A673 (cell line): ENCODE measurements around the gene TOM1L2. TPM values are rescaled to one million over a fixed set of nuclear protein-coding genes. Genes with fewer than 3 reads are reported as not detected.

Experiments
- BruUV-seq: library from RNA; stranded (reverse); fragments of 400-500 nt; replicated peaks from 2 replicates; lab custom pipeline; 2021; lab: Mats Ljungman, UMichigan
- CTCF ChIA-PET: fragments of 300-600 bp; sonication (Branson Sonifier 250); formaldehyde crosslinking; loops from one replicate; lab custom pipeline; 2022; ENCODE audit warnings: antibody characterized with exemption; lab: Charles Lee
- POLR2A ChIA-PET: fragments of 300-600 bp; sonication (Branson Sonifier 250); formaldehyde crosslinking; loops from one replicate; lab custom pipeline; 2022; ENCODE audit warnings: antibody characterized with exemption; ENCODE audit not compliant: low non-redundant PET; lab: Charles Lee
- DNase-seq: peaks from one replicate; pipeline ENCODE4 v3.0.0-alpha.2; 2015; ENCODE audit warnings: low spot score
- H3K27ac ChIP-seq: fragments of 200-600 bp; sonication (generic); 2 replicates; pipeline ENCODE4 v1.5.1; 2016; ENCODE audit warnings: mixed run types, low read depth, mild to moderate bottlenecking, mixed read lengths, antibody characterized with exemption, low read length; ENCODE audit not compliant: poor library complexity, severe bottlenecking
- H3K27me3 ChIP-seq: fragments of 200-600 bp; sonication (generic); replicated peaks from 2 replicates; pipeline ENCODE4 v1.6.1; 2017; ENCODE audit warnings: mixed run types, low read depth, mild to moderate bottlenecking, mixed read lengths, antibody characterized with exemption, low read length; ENCODE audit not compliant: insufficient read depth, poor library complexity
- H3K36me3 ChIP-seq: fragments of 200-600 bp; sonication (generic); 2 replicates; pipeline ENCODE4 v1.6.1; 2016; ENCODE audit warnings: mixed run types, mild to moderate bottlenecking, mixed read lengths, antibody characterized with exemption, low read length; ENCODE audit not compliant: insufficient read depth, poor library complexity, severe bottlenecking
- H3K4me1 ChIP-seq: fragments of 200-600 bp; sonication (generic); 2 replicates; pipeline ENCODE4 v1.6.1; 2017; ENCODE audit warnings: mixed run types, mild to moderate bottlenecking, mixed read lengths, antibody characterized with exemption, low read length; ENCODE audit not compliant: insufficient read depth, poor library complexity, severe bottlenecking
- H3K4me3 ChIP-seq: fragments of 200-600 bp; sonication (generic); 2 replicates; pipeline ENCODE4 v1.5.1; 2016; ENCODE audit warnings: low read depth, mixed run types, mild to moderate bottlenecking, mixed read lengths, low read length; ENCODE audit not compliant: poor library complexity, severe bottlenecking
- H3K9me3 ChIP-seq: fragments of 200-600 bp; sonication (generic); 2 replicates; pipeline ENCODE4 v1.6.1; 2016; ENCODE audit warnings: mixed run types, low read depth, mild to moderate bottlenecking, mixed read lengths, antibody characterized with exemption, low read length; ENCODE audit not compliant: poor library complexity, severe bottlenecking
- EZH2 ChIP-seq: fragments of 200-600 bp; sonication (generic); IDR thresholded peaks from 2 replicates; pipeline ENCODE4 v1.6.1; 2017; ENCODE audit warnings: borderline replicate concordance, low read depth, mild to moderate bottlenecking, mixed read lengths, antibody characterized with exemption, low read length; ENCODE audit not compliant: poor library complexity, severe bottlenecking
- intact Hi-C: fragments of 100-400 bp; cut with micrococcal nuclease; formaldehyde crosslinking; loops from one replicate; pipeline ENCODE4 v1.10.0; 2022; ENCODE audit not compliant: unreplicated experiment
- total RNA-seq: library from RNA; stranded (reverse); gene quantifications from 2 replicates; pipeline ENCODE4 v1.2.3, GENCODE V29; 2021
- TF ChIP-seq, protein P1 (sequence below): fragments of 300-800, 200-600 bp; sonication (generic); conservative IDR thresholded peaks from 2 replicates; pipeline ENCODE4 v1.5.1; 2017; ENCODE audit warnings: low read depth, mild to moderate bottlenecking, antibody characterized with exemption, low read length, moderate library complexity, mixed read lengths

The TOM1L2 gene
- total RNA-seq, 1 experiment from 2014 or later: 10.0 TPM

DNA sequence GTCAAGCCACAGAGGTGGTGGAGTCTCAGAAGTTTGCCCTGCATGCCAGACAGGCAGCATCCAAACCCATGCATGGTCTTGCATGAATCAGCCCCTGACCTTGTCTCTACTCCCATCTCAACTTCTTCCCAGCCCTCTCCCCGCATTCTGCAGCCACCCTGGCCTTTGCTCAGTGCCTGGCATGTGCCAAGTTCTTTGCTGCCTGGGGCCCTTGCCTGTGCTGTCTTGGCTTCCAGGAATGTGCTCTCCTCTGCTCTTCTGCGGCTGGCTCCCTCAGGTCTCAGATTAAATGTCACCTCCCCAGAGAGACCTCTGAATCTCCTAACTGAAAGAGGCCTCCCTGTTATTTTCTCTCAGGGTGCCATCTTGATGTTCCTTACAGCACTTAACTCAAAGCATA is 18.1 kb upstream of the TOM1L2 start:
- Histone ChIP-seq H3K36me3 (no peaks in the 10 kb centered on the region), H3K4me1 (no peaks in the 10 kb centered on the region), H3K27me3 (no peaks in the 10 kb centered on the region), H3K9me3 (no peaks in the 10 kb centered on the region), H3K27ac (no peak overlapping the region), H3K4me3 (no peak overlapping the region)
- no TSS peak for BruUV-seq
- ChIA-PET POLR2A (no interaction called here), CTCF (no interaction called here)
- DNase-seq: no peak
- TF ChIP-seq, protein P1, sequence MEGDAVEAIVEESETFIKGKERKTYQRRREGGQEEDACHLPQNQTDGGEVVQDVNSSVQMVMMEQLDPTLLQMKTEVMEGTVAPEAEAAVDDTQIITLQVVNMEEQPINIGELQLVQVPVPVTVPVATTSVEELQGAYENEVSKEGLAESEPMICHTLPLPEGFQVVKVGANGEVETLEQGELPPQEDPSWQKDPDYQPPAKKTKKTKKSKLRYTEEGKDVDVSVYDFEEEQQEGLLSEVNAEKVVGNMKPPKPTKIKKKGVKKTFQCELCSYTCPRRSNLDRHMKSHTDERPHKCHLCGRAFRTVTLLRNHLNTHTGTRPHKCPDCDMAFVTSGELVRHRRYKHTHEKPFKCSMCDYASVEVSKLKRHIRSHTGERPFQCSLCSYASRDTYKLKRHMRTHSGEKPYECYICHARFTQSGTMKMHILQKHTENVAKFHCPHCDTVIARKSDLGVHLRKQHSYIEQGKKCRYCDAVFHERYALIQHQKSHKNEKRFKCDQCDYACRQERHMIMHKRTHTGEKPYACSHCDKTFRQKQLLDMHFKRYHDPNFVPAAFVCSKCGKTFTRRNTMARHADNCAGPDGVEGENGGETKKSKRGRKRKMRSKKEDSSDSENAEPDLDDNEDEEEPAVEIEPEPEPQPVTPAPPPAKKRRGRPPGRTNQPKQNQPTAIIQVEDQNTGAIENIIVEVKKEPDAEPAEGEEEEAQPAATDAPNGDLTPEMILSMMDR: no peak
- no peak for TF ChIP-seq EZH2
- intact Hi-C loops: no loop called here

DNA sequence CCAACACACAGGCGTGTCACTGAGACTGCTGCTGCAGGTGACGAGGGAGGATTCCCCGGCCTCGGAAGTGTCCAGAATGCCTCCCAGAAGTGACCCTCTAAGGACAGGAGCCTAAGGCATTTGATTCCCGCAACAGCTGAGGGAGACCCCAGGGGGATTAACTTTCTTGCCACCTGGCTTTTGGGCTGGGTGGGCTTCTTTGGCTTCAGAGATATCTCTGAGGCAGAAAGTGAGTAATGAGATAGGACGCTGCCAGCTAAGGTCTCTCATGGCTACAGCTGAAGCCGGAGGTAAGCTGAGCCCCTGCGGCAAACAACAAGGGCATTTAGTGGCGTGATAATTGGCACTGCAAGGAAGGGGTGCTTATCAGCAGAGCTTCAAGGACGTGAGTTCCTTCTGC is 17.4 kb upstream of the TOM1L2 start:
- intact Hi-C loops: no loop called here
- no peak overlapping the region for H3K4me3 ChIP-seq
- DNase-seq: no peak
- TF ChIP-seq, protein P1: no peak
- TF ChIP-seq EZH2: no peak
- CTCF ChIA-PET: no interaction called here
- H3K27ac ChIP-seq: no peak overlapping the region
- H3K27me3 ChIP-seq: no peaks in the 10 kb centered on the region
- H3K4me1 ChIP-seq: no peaks in the 10 kb centered on the region
- POLR2A ChIA-PET: interaction anchor here (0.5 kb wide), 1 partner anchor 21 kb away, joined by 11 read pairs; no protein-coding TSS in a partner anchor
- no peaks in the 10 kb centered on the region for H3K36me3 ChIP-seq
- H3K9me3 ChIP-seq: no peaks in the 10 kb centered on the region
- no TSS peak for BruUV-seq

DNA sequence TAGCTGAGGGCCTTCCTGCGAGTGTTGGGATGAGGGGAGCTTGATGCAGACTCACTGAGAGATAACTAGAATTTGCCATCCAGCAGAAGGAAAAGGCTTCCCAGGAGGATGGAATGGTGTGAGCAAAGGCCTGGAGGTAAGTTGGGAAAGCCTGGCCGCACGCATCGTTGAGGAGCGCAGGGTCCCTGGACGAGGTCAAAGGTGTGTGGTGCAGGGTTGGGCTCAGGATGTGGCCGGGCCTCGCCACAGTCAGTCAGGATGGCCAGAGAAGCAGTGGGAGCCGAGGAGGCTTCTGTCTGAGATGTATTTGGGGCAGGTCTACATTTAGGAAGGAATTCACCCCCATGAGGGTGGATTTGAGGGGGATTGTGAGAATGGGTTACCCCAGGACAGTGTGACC is 16.9 kb upstream of the TOM1L2 start:
- DNase-seq: no peak
- Histone ChIP-seq H3K9me3 (no peaks in the 10 kb centered on the region), H3K4me1 (no peaks in the 10 kb centered on the region), H3K36me3 (no peaks in the 10 kb centered on the region), H3K4me3 (no peak overlapping the region), H3K27me3 (no peaks in the 10 kb centered on the region), H3K27ac (no peak overlapping the region)
- ChIA-PET CTCF (no interaction called here), POLR2A (no interaction called here)
- BruUV-seq: no TSS peak
- no peak for TF ChIP-seq EZH2
- TF ChIP-seq, protein P1: no peak
- intact Hi-C loops: no loop called here
